Stimulated activated CD4-positive, alpha-beta T cell treated with anti-CD3 and anti-CD28 coated beads, TNF-alpha, amount 100 ng/mL, for 48 hours (primary cell): Measurements from ENCODE around the gene ZBTB21.
"Not testable (repeated sequence)": the region's sequence is repeated elsewhere in the genome, so short reads cannot be mapped to it uniquely, and the experiment has no call there.

Source experiments
- DNase-seq, 3 donors: peaks; one replicate each; pipeline ENCODE4 v3.0.0-alpha.2; 2020; ENCODE audit warnings: low read depth in 3 of 3

ZBTB21 gene

DNA sequence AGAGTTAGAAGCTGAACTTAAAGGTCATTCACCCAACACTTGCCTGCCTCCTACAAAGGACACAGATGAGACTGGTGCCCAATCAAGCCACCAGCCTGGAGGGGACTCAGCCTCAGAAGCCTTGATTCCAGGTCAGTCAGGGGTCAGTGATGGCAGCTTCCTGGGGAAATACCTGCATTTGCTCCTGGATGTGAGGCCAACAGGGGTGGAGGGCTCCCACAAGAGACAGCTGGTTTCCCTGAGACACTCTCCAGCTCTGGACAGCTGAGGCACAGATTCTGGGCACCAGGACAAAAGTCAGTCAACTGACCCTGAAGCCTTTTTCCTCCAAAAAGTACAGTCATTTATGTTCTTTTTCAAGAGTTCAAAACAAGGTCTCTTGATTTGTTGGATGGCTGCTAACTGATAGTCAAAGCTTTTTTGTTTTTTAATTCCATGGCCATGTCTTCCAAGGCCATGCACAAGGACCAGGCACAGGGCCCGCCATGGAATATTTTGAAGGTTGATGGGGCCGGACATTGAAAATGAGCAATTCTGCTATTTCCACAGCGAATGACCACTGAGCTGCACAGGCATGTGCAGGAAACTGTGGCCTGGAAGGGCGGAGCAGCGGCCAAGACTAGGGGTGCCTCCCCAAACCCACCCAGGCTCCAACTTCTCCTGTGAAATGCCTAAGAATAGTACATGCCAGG, 58.1 kb downstream of the ZBTB21 start:
- no peak for DNase-seq

DNA sequence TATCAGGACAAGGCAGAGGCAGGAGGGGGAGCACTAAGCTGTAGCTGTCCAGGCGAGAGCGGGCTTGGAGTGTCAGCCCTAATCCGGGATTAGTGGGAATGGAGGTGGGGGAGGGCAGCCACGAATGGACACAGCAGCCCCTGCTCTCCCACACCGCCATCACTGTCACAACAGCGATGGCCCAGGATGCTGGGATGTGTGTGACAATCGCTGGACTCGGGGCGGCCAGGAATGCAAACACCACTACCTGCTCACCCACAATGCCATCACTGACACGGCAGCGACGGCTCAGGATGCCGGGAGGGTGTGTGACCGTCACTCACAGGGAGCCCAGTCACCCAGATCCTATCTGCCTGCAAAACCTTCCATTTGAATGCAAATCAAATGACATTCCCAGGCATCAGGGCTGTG, 59.2 kb downstream of the ZBTB21 start:
- DNase-seq, result no peak

DNA sequence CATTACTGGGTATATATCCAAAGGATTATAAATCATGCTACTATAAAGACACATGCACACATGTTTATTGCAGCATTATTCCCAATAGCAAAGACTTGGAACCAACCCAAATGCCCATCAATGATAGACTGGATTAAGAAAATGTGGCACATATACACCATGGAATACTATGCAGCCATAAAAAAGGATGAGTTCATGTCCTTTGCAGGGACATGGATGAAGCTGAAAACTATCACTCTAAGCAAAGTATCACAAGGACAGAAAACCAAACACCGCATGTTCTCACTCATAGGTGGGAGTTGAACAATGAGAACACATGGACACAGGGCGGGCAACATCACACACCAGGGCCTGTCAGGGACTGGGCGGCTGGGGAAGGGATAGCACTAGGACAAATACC, 60.5 kb downstream of the ZBTB21 start:
- DNase-seq, result not testable (repeated sequence)

DNA sequence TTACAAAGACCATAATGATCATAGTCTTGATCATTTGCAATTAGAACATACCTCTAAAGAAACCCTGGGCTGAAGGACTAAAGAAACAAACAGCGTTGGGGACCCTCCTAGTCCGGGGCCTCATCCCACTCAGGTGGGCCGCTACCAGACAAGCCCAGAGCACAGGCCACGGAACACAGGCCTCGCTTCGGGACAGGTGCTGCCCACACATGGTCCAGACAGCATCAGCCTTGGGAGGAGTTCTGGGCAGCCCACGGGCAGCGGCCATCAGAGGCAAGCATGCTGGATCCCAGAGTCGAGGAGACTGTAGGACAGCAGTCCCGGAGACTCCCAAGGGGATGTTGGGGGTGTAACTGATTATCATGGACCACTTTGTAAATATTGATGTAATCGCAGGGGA, 61.3 kb downstream of the ZBTB21 start:
- DNase-seq, result no peak

DNA sequence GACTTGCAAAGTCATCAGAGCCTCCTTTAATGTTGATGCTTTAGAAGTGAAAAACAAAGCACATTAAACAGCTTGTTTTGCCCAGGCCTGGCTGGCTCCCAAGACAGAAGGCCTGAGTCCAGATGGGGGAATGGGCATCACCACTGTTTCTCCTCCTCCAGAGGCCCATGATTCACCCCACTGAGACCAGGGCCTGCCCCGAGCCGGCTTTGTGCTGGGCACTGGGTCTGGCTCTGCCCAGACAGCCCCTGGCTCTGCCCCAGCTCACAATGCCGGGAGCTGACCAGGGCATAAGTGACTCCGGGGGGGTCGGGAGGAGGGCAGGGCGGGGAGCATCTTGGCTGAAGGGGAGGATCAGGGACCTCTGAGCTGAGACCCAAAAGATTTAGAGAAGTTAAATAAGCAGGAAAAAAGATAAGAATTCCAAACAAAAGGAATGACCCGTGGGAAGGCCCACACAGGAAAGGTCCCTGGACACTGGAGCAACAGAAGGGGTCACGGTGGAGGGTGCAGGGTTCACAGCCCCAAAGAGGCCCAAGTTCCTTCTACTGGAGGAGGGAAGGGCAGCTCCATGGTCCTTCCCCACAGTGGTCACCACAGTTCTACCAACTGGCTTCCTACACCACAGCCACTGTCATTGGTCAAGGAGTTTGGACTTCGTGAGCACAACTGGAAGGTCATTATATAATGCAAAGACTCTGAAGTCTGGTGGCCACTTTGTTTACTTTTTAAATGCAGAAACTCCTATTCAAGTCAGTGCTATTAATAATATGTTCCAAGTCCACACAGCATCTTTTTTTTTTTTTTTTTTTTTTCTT, 61.9 kb downstream of the ZBTB21 start:
- DNase-seq, result no peak

DNA sequence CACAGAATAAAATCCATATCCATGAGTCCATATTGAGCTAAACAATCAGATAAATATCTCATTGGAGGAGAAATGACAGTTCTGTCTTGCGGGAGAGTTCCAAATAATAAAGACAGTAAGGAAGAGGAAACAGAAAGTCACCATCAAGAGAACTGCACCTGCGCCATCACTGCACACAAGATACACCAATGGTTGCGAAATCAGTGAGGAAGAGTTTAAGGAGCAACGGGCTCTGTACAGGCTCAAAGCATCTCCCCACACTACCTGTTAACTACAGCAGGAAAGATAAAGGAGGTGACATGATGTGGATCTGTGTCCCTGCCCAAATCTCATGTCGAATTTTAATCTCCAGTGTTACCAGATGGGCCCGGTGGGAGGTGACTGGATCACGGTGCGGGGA, 64.2 kb downstream of the ZBTB21 start:
- no peak for DNase-seq

DNA sequence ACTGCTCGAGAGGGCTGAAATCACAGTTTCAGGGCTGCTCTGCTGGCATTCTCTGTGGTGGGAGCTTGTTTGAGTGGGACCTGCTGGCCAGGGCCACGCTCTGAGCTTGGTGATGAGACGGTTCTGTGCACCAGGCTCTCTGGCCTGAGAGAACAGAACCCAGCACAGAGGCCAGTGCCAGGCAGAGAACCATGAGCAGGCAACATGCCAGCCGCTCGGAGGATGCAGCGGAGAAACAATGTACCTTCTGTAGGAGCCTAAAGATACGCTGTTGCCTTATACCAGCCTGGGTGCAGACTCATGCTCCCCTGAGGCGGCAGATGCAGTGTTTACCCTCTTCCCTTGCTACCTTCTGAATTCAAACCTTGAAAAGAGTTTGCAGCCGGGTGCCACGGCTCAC, 66.3 kb downstream of the ZBTB21 start:
- no peak for DNase-seq

DNA sequence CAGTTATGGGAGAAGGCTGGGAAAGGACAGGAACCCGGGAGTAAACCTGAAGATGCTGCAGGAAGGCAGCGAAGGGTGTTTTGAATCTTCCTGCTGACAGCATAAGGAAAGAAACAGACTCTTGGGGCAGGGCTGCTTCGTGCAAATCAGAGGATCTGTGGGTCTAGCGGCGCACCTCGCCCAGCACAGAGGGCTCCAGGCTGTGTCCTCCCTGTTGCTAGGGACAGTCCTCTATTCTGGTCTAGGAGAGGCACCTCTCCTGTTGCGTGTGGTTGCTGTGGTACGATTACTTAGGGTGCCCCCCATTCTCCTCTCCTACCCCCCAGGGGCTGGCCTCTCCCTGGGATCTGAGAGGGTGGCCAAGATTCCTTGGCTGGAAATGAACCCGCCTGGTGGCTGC, 67.7 kb downstream of the ZBTB21 start:
- no peak for DNase-seq

DNA sequence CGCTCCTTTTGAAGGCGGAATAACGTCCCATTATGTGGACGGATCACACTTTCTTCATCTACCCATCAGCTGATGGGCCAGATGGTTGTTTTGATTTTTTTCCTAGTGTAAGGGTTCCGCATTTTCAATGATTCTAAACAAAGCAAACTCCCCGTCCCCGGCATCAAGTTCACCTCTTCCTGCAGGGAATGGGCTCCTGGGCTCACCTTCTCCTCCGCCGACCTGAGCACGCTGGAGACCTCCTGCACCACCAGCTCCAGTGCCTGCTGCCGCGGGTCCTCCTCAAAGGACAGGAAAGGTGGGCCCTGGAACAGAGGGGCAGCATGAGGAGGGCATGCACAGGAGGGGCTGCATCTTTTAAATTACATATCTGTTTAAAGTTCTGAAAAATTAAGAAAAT, 68.2 kb downstream of the ZBTB21 start:
- no peak for DNase-seq

DNA sequence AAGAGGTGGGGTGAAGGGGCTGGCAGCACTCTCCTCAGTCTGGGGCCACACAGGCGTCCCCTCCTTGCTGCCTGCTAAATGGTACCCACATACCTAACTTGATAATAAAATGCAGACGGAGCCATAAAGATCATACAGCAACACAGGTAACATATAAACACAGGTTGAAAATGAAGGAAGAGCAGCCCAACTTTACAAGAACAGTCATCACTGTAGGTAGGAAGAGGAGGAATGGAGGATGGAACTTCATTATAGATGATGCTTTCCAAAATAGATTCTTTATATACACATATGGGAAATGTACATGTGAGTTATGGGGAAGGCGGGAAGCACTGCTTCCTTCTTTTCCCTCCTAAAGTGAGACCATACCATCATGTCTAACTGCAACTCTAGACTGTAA, 69.7 kb downstream of the ZBTB21 start:
- DNase-seq, result no peak

DNA sequence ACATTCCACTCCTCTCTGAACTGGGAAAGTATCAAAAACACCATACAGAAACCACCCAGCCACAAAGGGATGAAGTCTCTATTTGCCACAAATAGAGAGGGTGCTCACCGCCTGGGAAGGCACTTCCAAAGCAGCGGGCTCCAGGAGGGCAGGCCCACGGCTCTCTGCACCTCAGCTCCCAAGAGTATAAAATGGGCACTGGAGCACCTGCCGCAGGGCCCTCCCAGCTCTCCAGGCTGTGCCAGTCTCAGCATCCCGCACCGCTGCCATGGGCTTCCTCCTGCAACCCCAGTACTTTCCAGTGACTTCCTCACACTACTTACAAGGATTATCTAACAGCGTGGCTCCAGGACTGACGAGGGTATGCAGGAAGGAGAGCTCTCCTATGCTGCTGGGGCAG, 70.8 kb downstream of the ZBTB21 start:
- no peak for DNase-seq
